OCI-LY1 (cell line): ENCODE data around the gene MCOLN1.

Source experiments
- H2AFZ ChIP-seq: fragments of 200-600 bp; sonication (generic), shearing (Covaris generic); 2 replicates; pipeline ENCODE4 v1.6.0; 2014; ENCODE audit warnings: antibody characterized with exemption, mild to moderate bottlenecking, low read length
- H3F3A ChIP-seq: fragments of 200-600 bp; sonication (generic), shearing (Covaris generic); 2 replicates; pipeline ENCODE4 v1.6.0; 2014; ENCODE audit warnings: mild to moderate bottlenecking, antibody characterized with exemption, low read length, moderate library complexity; ENCODE audit not compliant: insufficient read depth
- H3K27ac ChIP-seq: fragments of 200-600 bp; sonication (generic); 2 replicates; pipeline ENCODE4 v1.5.1; 2014; ENCODE audit warnings: low read length, mixed run types, mild to moderate bottlenecking, low read depth; ENCODE audit not compliant: poor library complexity, severe bottlenecking
- H3K27me3 ChIP-seq: fragments of 200-600 bp; sonication (generic); 2 replicates; pipeline ENCODE4 v1.6.0; 2014; ENCODE audit warnings: antibody characterized with exemption, mild to moderate bottlenecking, low read length, moderate library complexity; ENCODE audit not compliant: insufficient read depth
- H3K36me3 ChIP-seq: fragments of 200-600 bp; sonication (generic); 2 replicates; pipeline ENCODE4 v1.6.1; 2014; ENCODE audit warnings: mild to moderate bottlenecking, antibody characterized with exemption, low read length, moderate library complexity, mixed read lengths; ENCODE audit not compliant: insufficient read depth
- H3K4me1 ChIP-seq: fragments of 200-600 bp; sonication (generic); 2 replicates; pipeline ENCODE4 v1.5.1; 2014; ENCODE audit warnings: mild to moderate bottlenecking, low read length, moderate library complexity; ENCODE audit not compliant: insufficient read depth, severe bottlenecking
- H3K4me2 ChIP-seq: fragments of 200-600 bp; sonication (generic), shearing (Covaris generic); 2 replicates; pipeline ENCODE4 v1.6.1; 2014; ENCODE audit warnings: low read length
- H3K4me3 ChIP-seq: fragments of 200-600 bp; sonication (generic); 2 replicates; pipeline ENCODE4 v1.5.1; 2014; ENCODE audit warnings: low read length, low read depth, mild to moderate bottlenecking, mixed read lengths; ENCODE audit not compliant: poor library complexity, severe bottlenecking
- H3K79me2 ChIP-seq: fragments of 200-600 bp; shearing (Covaris generic); 2 replicates; pipeline ENCODE4 v1.6.1; 2016; ENCODE audit warnings: mixed run types, low read length, mixed read lengths; ENCODE audit not compliant: insufficient read depth
- H3K9ac ChIP-seq: fragments of 200-600 bp; sonication (generic), shearing (Covaris generic); 2 replicates; pipeline ENCODE4 v1.6.1; 2014; ENCODE audit warnings: mild to moderate bottlenecking, low read length, mixed read lengths
- H3K9me2 ChIP-seq: fragments of 200-600 bp; sonication (generic), shearing (Covaris generic); 2 replicates; pipeline ENCODE4 v1.6.1; 2014; ENCODE audit warnings: low read depth, mild to moderate bottlenecking, low read length, mixed read lengths
- H3K9me3 ChIP-seq: fragments of 200-600 bp; shearing (Covaris generic); 2 replicates; pipeline ENCODE4 v1.6.1; 2014; ENCODE audit warnings: low read length, mixed read lengths
- H4K20me1 ChIP-seq: fragments of 200-600 bp; sonication (generic), shearing (Covaris generic); 2 replicates; pipeline ENCODE4 v1.6.0; 2016; ENCODE audit warnings: mild to moderate bottlenecking, low read length; ENCODE audit not compliant: insufficient read depth
- EZH2 ChIP-seq: fragments of 200-600 bp; sonication (generic), shearing (Covaris generic); IDR thresholded peaks from 2 replicates; pipeline ENCODE4 v1.8.0; 2017; ENCODE audit warnings: borderline replicate concordance, mixed run types, mild to moderate bottlenecking, antibody characterized with exemption, low read length, moderate library complexity, mixed read lengths
- TF ChIP-seq, protein P1 (sequence below): fragments of 200-600 bp; sonication (generic), shearing (Covaris generic); IDR thresholded peaks from 2 replicates; pipeline ENCODE4 v1.5.1; 2017; ENCODE audit warnings: mild to moderate bottlenecking, antibody characterized with exemption, low read length, moderate library complexity, mixed read lengths

MCOLN1 gene

GRCh38 chr19:7500811-7501450 is 21.5 kb upstream of the MCOLN1 start:
- Histone ChIP-seq H3K36me3 (no peaks in the 10 kb centered on the region), H2AFZ (no peak overlapping the region), H3K4me2 (no peak overlapping the region), H4K20me1 (no peaks in the 10 kb centered on the region), H3K9ac (no peak overlapping the region), H3K79me2 (no peaks in the 10 kb centered on the region), H3K9me3 (no peaks in the 10 kb centered on the region), H3K4me1 (peaks cover 5% of the 10 kb centered on the region), H3K27me3 (no peaks in the 10 kb centered on the region), H3K4me3 (no peak overlapping the region), H3K9me2 (no peaks in the 10 kb centered on the region), H3F3A (no peaks in the 10 kb centered on the region), H3K27ac (no peak overlapping the region)
- no peak for TF ChIP-seq EZH2
- TF ChIP-seq, protein P1, sequence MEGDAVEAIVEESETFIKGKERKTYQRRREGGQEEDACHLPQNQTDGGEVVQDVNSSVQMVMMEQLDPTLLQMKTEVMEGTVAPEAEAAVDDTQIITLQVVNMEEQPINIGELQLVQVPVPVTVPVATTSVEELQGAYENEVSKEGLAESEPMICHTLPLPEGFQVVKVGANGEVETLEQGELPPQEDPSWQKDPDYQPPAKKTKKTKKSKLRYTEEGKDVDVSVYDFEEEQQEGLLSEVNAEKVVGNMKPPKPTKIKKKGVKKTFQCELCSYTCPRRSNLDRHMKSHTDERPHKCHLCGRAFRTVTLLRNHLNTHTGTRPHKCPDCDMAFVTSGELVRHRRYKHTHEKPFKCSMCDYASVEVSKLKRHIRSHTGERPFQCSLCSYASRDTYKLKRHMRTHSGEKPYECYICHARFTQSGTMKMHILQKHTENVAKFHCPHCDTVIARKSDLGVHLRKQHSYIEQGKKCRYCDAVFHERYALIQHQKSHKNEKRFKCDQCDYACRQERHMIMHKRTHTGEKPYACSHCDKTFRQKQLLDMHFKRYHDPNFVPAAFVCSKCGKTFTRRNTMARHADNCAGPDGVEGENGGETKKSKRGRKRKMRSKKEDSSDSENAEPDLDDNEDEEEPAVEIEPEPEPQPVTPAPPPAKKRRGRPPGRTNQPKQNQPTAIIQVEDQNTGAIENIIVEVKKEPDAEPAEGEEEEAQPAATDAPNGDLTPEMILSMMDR: no peak

- Histone ChIP-seq H3K27me3 (no peaks in the 10 kb centered on the region), H3K4me1 (peaks cover 6% of the 10 kb centered on the region), H3K4me3 (no peak overlapping the region)
These were observed 19.9 kb upstream of the MCOLN1 start for GRCh38 chr19:7502552-7502951.

DNA sequence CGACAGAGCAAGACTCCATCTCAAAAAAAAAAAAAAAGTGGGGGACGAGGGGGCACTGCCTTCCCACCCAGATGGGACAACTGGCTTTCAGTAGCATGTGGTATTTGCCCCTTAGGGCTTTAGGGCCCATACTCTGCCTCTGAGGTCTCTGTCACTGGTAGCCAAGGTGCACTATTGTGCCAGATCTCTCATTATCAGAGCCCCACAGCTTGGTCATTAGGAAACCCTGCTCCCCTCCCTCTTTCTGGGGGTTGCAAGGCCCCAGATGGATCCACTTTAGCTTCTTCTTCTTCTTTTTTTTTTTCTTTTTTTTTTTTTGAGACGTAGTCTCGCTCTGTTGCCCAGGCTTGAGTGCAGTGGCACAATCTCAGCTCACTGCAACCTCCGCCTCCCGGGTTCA is 17.7 kb upstream of the MCOLN1 start:
- Histone ChIP-seq H3K36me3 (no peaks in the 10 kb centered on the region), H2AFZ (no peak overlapping the region), H3K9me3 (no peaks in the 10 kb centered on the region), H3K4me2 (no peak overlapping the region), H3K4me3 (no peak overlapping the region), H4K20me1 (no peaks in the 10 kb centered on the region), H3K79me2 (no peaks in the 10 kb centered on the region), H3K9ac (no peak overlapping the region), H3K4me1 (peaks cover 6% of the 10 kb centered on the region), H3K27ac (no peak overlapping the region), H3K9me2 (no peaks in the 10 kb centered on the region), H3F3A (no peaks in the 10 kb centered on the region), H3K27me3 (no peaks in the 10 kb centered on the region)
- TF ChIP-seq EZH2: no peak
- TF ChIP-seq, protein P1: no peak

More at GRCh38 chr19:7502552-7502951, 19.9 kb upstream of the MCOLN1 start:
- Histone ChIP-seq H3K9ac (no peak overlapping the region), H4K20me1 (no peaks in the 10 kb centered on the region), H3K27ac (no peak overlapping the region), H3F3A (no peaks in the 10 kb centered on the region), H3K9me3 (no peaks in the 10 kb centered on the region), H3K9me2 (no peaks in the 10 kb centered on the region), H3K79me2 (no peaks in the 10 kb centered on the region), H2AFZ (no peak overlapping the region), H3K4me2 (no peak overlapping the region), H3K36me3 (no peaks in the 10 kb centered on the region)
- TF ChIP-seq, protein P1: no peak
- TF ChIP-seq EZH2: no peak
